Right cardiac atrium (tissue), 5 donors: ENCODE data around the gene IPO13. TPM values are rescaled to one million over a fixed set of nuclear protein-coding genes. Genes with fewer than 3 reads are reported as not detected.

Source experiments
- ATAC-seq, 2 donors: fragments of 200-7000 bp; cut with Tn5 transposase; one replicate each; pipeline versions ENCODE4 v1.8.0 to v1.9.1; 2020; ENCODE audit warnings: moderate library complexity in 2 of 2, mild to moderate bottlenecking in 1 of 2
- DNase-seq, 3 donors: peaks; one replicate each; pipeline ENCODE4 v3.0.0-alpha.2; 2020
- H3K27ac ChIP-seq: one replicate; pipeline ENCODE4 v1.5.1; 2013; ENCODE audit warnings: mild to moderate bottlenecking, low read length, control low read depth, moderate library complexity
- H3K27me3 ChIP-seq: one replicate; pipeline ENCODE4 v1.6.1; 2013; ENCODE audit not compliant: control insufficient read depth, insufficient read depth
- H3K4me1 ChIP-seq: one replicate; pipeline ENCODE4 v1.6.1; 2013; ENCODE audit warnings: low read length; ENCODE audit not compliant: control insufficient read depth, insufficient read depth
- H3K4me3 ChIP-seq: one replicate; pipeline ENCODE4 v1.5.1; 2013; ENCODE audit warnings: low read length, control low read depth
- H3K9me3 ChIP-seq: one replicate; pipeline ENCODE4 v1.6.1; 2013; ENCODE audit warnings: low read length; ENCODE audit not compliant: control insufficient read depth
- WGBS: extraction: QIAGEN DNeasy Blood & Tissue Kit; methylation state at CpG from one replicate; pipeline ENCODE4 v1.1.7; 2013; 5-methylcytosine and 5-hydroxymethylcytosine counted together
- intact Hi-C, 4 donors: fragments of 100-400 bp; cut with DNase I; formaldehyde crosslinking; loops; one replicate each; pipeline versions ENCODE4 v1.11.0 to v1.14.0; 2022 to 2023
- polyA plus RNA-seq: library from polyadenylated mRNA; stranded (reverse); fragments of 200-250 nt; gene quantifications from one replicate; pipeline ENCODE4 v1.2.3, GENCODE V29; 2013
- total RNA-seq, 4 donors: library from RNA; stranded (reverse); fragmentation: NEBNext Ultra II Directional; extraction: Animal tissue kit (Norgen Biotek cat#: 25700); gene quantifications; one replicate each; pipeline ENCODE4 v1.2.1, GENCODE V29; 2021
- donor health status: healthy with polysubstance abuse.
- donor health status: DM: no; HTN: yes; CAD: no.
- donor health status: DM: no; HTN: no; CAD: no.
- donor health status: DM: no; HTN: yes; CAD: no; lungs with severe emphysema.
- donor health status: DM: yes; HTN: yes; CAD: no.

Gene IPO13
- total and polyA plus RNA-seq, 5 donors: 18.6 to 31.2 (median 28.7) TPM

- Histone ChIP-seq H3K27me3 (no peaks in the 10 kb centered on the region), H3K27ac (no peak overlapping the region), H3K9me3 (no peaks in the 10 kb centered on the region), H3K4me1 (no peaks in the 10 kb centered on the region), H3K4me3 (no peak overlapping the region)
- intact Hi-C loops: no loop called here
- 87% methylated on average over 20 of the region's 20 CpGs for WGBS
- DNase-seq: no peak
- ATAC-seq: no peak
Observed at GRCh38 chr1:44016041-44016889, 69.5 kb downstream of the IPO13 start.

GRCh38 chr1:44016890-44017400 is 70.2 kb downstream of the IPO13 start:
- intact Hi-C loops: no loop called here
- Histone ChIP-seq H3K4me3 (no peak overlapping the region), H3K9me3 (no peaks in the 10 kb centered on the region), H3K27ac (no peak overlapping the region), H3K4me1 (no peaks in the 10 kb centered on the region), H3K27me3 (no peaks in the 10 kb centered on the region)
- WGBS: 78% methylated on average over 20 of the region's 20 CpGs
- no peak for ATAC-seq
- no peak for DNase-seq

Other genes starting within 250 kb of the IPO13 start
- gene ST3GAL3, start 239.4 kb upstream of the IPO13 start, total RNA-seq: 10 to 100 TPM; 19.8 to 26.3 (median 22.3) TPM
- gene ST3GAL3, start 239.4 kb upstream of the IPO13 start, polyA plus RNA-seq: 19.6 TPM
- 1 to 10 TPM in 1 of 4 donors, under 1 TPM in 3; 0.40 to 1.3 (median 0.52) TPM for gene ARTN, start 13.1 kb upstream of the IPO13 start, total RNA-seq
- 0.34 TPM for gene ARTN, start 13.1 kb upstream of the IPO13 start, polyA plus RNA-seq
- gene DPH2, start 23.1 kb downstream of the IPO13 start, total RNA-seq: 10 to 100 TPM; 14.2 to 19.0 (median 15.4) TPM
- gene DPH2, start 23.1 kb downstream of the IPO13 start, polyA plus RNA-seq: 10.7 TPM
- 100 to 1,000 TPM in 2 of 4 donors, 10 to 100 TPM in 2; 76.9 to 118 (median 99.2) TPM for gene ATP6V0B, start 28.0 kb downstream of the IPO13 start, total RNA-seq
- gene ATP6V0B, start 28.0 kb downstream of the IPO13 start, polyA plus RNA-seq: 111 TPM
- gene B4GALT2, start 32.3 kb downstream of the IPO13 start, total RNA-seq: 10 to 100 TPM; 30.5 to 39.1 (median 34.5) TPM
- 29.3 TPM for gene B4GALT2, start 32.3 kb downstream of the IPO13 start, polyA plus RNA-seq
- gene CCDC24, start 44.6 kb downstream of the IPO13 start, total RNA-seq: 1 to 10 TPM; 1.2 to 2.5 (median 1.9) TPM
- 2.8 TPM for gene CCDC24, start 44.6 kb downstream of the IPO13 start, polyA plus RNA-seq
- 1 to 10 TPM in 3 of 4 donors, under 1 TPM in 1; 0.95 to 1.6 (median 1.3) TPM for gene SLC6A9, start 84.5 kb downstream of the IPO13 start, total RNA-seq
- 1.0 TPM for gene SLC6A9, start 84.5 kb downstream of the IPO13 start, polyA plus RNA-seq
- not detected for gene KLF17, start 171.9 kb downstream of the IPO13 start, total RNA-seq
- gene KLF17, start 171.9 kb downstream of the IPO13 start, polyA plus RNA-seq: not detected
- not detected for gene KLF18, start 194.7 kb downstream of the IPO13 start, total RNA-seq
- not detected for gene KLF18, start 194.7 kb downstream of the IPO13 start, polyA plus RNA-seq